HG03064 (cell line): ENCODE data around the gene HDAC6.
"Not testable (repeated sequence)": the region's sequence is repeated elsewhere in the genome, so short reads cannot be mapped to it uniquely, and the experiment has no call there.

Experiments
- ATAC-seq: cut with Tn5 transposase; IDR thresholded peaks from one replicate; pipeline ENCODE4 v1.9.1; 2021; ENCODE audit warnings: low read depth; ENCODE audit not compliant: unreplicated experiment

Gene HDAC6

DNA sequence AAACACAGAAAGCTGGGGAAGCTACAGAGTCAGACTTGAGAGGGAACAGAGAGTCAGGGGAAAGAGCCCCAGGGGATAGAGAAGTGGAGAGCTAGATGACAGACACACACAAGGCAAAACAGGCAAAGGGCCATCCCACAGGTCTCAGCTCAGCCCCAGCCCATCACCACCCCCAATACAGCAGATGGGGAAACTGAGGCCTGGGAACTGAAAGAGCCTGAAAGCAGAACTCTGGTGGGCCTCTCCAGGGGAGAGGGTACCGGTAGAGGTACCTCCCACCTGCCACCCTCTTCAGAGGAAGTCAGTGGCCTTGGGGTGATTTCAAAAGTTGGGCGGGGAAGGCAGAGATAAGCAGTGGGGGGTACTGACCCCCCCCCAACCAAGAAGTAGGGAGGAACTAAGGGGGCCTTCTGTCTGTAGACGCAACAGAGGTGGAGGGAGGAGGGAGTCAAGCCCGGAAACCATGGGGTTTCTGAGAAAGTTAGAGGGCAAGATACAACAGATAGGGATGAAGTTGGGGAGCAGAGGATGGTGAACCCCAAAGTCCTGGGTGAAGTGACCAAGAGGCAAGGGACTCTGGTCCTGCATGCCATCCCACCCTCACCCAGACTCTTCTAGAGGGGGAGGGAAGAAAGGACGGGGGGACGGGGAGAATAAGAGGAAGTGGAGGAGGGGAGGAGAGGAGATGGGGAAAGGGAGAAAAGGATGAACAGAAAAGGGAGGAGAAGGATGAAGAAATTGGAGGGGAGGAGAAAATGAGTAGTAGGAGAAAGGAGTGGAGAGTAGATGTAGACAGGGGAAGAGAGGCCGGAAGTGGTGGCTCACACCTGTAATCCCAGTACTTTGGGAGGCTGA lies 12.3 kb upstream of the HDAC6 start:
- no peak for ATAC-seq

DNA sequence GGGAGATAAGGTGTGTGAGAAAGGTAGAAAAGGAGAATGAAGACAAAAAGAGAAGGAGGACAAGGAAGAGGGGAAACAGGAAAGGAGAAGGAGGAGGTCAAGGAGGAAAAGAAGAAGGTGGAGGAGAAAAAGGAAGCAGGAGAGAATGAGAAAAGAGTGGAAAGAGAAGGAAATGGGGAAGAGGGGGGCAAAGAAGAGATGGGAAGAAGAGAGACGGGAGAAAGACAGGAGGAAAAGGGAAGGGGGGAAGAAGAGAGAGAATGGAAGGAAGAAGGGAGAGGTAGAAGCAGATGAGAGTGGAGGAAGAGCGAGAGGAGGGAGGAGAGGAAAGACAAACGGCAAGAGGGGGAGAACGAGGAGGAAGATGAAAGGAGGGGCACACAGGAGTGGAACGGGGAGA lies 11.4 kb upstream of the HDAC6 start:
- no peak for ATAC-seq

DNA sequence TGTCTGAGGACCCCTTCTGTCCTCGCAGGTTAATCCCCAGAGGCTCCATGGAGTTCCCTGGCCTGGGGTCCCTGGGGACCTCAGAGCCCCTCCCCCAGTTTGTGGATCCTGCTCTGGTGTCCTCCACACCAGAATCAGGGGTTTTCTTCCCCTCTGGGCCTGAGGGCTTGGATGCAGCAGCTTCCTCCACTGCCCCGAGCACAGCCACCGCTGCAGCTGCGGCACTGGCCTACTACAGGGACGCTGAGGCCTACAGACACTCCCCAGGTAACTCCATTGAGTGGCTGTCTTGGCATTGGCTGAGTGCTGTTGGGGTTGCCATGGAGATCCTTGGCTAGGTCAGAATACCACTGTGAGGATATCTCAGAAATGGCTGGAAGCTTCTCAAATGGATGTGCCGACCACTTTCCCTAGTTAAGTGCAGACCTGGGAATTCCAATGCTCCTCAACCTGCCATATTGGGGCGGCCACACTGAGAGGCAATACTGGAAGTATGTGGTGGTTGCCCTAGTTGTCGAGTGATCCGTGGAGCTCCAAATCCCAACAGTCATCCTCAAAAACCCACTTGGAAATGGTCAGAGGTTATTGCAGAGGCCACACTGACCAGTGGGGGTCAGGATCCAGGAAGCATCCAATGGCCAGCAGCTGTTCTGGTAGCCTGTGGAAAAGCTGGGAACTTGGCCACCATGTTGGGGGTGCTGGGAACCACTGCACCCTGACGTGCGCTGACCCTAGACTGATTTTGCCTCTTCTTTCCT lies 10.6 kb upstream of the HDAC6 start:
- ATAC-seq: no peak

DNA sequence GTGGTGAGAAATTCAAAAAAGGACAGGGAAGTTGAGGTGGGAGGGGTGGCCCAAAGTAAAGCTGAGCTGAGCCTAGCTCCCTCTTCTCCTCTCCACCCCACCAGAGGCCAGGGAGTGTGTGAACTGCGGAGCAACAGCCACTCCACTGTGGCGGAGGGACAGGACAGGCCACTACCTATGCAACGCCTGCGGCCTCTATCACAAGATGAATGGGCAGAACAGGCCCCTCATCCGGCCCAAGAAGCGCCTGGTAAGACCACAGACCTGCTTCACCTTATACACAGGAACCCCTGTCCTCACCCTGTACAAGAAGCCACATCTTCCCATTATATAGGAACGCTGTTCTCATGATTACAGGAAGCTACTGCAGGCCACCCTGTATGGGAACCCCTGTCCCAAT lies 9.6 kb upstream of the HDAC6 start:
- ATAC-seq: no peak

DNA sequence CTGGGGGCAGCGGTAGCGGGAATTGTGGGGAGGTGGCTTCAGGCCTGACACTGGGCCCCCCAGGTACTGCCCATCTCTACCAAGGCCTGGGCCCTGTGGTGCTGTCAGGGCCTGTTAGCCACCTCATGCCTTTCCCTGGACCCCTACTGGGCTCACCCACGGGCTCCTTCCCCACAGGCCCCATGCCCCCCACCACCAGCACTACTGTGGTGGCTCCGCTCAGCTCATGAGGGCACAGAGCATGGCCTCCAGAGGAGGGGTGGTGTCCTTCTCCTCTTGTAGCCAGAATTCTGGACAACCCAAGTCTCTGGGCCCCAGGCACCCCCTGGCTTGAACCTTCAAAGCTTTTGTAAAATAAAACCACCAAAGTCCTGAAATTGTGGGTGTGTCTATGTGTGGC lies 7.9 kb upstream of the HDAC6 start:
- no peak for ATAC-seq

DNA sequence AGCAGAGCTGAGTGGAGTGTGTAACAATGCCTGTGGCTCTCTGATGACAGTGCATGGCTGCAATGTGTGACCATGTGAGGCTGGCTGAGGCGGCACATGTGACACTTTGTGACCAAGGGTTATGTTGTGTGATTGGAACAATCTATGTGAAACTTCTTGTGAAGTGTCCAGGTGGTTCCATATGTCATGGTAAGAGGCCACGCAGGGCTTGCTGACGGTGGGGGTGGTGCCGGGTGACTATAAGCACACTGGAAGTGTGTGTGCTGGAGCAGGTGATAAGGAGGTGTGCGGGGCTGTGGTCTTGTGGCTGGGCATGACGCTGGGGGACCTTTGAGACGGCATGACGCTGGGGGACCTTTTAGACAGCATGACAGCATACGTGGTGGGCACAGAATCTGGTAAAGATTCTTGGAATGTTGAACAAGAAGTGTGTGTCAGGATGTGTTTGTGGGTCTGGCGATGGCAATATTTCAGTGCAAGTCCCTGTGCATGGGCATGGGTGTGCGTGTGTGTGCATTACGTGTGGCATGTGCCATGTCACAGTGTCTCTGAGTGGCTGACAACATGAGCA lies 7.4 kb upstream of the HDAC6 start:
- ATAC-seq: no peak

DNA sequence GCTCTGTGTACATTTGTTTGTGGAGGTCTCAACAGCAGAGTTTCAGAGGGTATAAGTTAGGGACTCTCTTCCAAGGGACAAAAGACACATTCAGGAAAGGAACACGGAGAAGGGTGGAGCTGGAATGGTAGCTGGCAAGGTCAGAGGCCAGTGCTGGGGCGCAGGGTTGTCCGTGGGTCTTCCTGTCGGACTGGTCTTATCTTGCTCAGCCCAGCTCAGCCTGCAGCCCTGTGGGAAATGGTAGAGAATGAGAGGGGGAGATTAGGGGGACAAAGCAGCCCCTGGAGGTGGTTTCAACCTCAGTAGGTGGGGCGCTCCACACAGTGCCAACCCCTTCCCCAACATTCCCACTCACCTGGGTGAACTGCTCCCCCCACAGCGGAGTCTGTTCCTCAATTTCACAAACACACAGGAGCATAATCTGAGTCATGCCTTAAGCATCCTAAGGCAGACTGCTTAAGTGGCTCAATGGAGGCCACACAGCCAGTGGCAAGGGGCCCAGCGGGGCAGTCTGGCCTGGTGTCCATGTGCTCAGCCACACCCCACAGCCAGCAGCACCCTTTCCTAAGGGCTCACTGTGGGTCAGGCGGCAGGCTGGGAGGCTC lies 6.9 kb upstream of the HDAC6 start:
- ATAC-seq: no peak

DNA sequence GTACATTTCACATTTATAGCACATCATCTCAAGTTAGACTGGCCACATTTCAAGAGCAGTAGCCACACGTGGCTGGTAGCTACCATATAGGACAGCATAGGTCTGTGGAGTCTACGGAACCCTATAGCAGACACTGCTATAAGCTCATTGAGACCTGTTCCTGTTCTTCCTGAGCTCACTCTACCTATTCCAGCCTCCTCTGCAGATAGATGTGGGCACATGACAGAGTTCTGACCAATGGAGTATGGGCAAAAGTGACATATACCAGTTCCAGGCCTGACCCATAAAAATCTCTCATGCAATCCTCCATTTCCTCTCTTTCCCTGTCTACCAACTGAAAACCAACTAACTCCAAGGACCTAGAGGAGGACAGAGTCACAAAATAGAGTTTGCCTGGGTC lies 3.5 kb upstream of the HDAC6 start:
- no peak for ATAC-seq

DNA sequence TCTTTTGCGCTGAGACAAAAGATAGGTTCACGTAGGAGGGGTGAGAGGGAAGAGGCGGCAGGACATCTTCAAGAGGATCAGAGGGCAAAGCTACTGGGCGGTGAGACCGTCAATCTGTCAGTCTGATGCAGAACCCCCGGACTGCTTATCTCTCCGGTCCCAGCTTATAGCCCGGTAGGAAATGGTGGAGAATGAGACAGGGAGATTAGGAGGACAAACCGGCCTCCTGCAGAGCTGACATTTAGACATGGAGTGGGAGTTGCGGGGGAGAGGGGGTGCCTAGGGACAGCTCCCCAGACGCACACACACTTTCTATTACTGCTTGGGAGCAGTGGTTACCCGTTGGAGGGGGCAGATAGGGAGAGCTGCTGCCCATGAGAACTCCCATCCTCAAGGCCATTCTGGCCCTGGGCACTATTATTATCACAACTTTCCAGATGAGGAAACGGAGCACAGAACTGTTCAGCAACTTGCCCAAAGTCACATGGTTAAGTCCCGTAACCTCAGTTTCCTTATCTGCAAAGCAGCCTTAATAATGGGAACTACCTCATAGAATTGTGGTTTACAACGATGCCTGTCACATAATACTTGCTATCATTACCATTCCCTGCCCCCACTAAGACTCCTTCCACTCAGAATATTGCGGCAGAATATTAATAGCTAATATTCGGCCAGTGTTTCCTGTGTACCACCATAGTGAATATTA lies 1.1 kb upstream of the HDAC6 start:
- ATAC-seq: no peak

DNA sequence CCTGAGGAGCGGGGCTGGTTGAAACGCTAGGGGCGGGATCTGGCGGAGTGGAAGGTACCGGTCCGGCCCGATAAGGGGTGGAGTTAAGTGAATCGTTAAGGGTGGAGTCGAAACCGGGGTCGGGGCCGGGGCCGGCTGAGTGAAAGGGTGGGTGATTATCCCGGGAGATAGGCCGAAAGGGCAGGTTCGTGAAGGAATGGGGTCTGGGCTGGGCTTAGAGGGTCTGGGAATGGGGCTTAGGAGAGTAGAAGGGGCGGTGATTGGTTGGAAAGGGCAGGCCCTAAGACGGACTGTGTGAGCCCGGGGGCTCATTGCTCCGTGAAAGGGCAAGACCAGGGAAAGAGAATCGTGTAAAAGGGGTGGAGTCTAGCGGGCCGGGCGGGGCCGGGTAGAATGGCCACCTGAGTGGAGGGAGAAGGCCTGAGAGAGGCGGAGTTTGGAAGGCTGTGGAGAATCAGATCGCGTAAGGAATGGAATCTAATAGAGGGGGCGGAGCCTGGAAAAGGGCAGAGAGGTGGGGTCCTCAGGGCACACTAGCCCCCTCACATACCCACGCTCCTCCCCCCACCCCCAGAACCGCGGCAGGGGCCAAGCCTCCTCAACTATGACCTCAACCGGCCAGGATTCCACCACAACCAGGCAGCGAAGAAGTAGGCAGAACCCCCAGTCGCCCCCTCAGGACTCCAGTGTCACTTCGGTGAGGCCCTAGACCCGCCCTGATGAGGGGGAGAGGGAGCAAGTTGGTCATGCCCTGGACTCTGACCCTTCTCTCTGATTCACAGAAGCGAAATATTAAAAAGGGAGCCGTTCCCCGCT lies 430 bp downstream of the HDAC6 start:
- peak; percentile 36 for ATAC-seq

DNA sequence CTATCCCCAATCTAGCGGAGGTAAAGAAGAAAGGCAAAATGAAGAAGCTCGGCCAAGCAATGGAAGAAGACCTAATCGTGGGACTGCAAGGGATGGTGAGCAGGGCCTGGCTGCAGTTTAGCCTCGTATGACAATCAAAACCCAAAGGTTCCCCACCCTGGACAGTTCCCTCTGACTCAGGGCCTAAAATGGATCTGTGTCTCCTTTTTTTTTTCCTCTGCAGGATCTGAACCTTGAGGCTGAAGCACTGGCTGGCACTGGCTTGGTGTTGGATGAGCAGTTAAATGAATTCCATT lies 986 bp downstream of the HDAC6 start:
- no peak for ATAC-seq

DNA sequence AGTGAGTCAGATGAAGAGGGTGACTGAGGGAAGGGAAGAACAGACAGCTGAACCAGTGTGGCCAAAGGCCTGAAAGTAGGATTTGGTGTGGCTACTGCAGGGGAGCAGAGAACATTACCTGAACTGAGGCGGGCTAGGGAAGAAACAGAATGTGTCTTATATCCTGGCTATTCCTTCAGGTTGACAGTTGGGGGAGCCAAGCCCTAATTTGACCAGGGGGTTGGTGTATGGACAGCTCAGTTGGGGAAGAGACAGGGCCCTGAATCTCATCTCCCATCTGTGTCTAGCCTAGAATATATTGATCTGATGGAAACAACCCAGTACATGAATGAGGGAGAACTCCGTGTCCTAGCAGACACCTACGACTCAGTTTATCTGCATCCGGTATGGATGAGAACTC lies 4.2 kb downstream of the HDAC6 start:
- no peak for ATAC-seq

DNA sequence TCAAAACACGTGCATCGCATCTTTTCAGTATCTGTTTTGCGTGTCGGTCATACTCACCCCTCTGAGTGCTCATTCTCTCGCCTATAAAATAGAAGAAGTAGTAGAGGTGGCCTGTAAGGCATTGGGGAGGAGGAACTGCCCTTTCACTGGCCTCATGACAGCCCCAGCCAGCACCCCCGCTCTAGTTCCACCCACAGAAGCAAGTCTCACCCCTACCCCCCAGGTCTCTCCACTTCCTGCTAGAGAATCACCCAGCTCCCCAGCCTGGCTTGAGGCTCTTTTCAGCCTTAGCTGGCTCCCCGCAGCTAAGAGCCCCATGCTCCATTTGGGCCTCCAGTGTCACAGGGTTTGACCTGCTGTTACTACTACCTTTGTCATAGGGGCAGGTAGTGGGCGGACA lies 11.8 kb downstream of the HDAC6 start:
- ATAC-seq: no peak

DNA sequence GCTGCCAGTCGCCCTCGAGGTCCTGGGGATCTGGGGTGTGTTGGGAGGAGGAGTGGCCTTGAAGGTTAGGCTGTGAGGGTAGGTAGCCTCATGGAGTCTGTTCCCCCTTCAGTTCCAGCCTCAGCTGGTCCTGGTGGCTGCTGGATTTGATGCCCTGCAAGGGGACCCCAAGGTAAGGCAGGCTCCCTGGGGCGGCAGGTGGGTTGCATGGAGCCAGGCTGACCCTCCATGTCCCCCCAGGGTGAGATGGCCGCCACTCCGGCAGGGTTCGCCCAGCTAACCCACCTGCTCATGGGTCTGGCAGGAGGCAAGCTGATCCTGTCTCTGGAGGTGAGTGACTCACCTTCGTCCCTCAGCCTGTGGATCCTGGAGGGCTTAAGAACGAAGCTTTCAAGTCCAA lies 12.9 kb downstream of the HDAC6 start:
- ATAC-seq: no peak

DNA sequence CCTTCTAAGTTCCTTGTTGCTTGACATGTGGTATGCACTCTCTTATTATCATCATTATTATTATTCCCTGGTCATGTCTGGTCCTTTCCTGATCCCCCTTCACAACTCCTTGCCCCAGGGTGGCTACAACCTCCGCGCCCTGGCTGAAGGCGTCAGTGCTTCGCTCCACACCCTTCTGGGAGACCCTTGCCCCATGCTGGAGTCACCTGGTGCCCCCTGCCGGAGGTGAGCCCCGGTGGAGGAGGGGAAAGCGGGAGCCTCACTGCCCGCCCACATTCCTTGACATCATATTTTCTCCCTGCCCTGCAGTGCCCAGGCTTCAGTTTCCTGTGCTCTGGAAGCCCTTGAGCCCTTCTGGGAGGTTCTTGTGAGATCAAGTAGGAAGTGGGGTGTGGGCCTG lies 13.4 kb downstream of the HDAC6 start:
- no peak for ATAC-seq

DNA sequence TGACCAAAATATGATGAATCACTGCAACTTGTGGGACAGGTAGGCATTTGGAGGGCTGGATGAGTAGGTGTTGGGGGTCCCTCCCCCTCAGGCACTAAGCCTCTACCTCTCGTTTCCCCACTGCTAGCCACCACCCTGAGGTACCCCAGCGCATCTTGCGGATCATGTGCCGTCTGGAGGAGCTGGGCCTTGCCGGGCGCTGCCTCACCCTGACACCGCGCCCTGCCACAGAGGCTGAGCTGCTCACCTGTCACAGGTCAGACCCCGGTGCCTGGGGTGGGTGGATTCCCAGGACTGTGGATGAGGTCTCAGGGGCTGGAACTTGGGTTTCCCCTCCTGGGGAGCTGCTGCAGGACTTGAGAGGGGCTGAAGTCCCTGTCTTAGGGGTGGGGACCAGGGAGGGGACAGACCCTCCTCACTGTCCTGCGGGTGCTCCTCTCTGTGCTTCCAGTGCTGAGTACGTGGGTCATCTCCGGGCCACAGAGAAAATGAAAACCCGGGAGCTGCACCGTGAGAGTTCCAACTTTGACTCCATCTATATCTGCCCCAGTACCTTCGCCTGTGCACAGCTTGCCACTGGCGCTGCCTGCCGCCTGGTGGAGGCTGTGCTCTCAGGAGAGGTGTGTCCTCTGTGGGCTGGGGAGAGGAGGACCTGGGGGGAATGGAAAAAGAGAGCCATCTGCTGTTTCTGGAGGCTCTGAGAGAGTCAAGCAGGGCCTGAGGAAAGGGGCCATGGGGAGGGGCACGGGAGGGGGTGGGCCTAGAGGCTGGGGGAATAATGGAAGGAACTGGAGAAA lies 14.3 kb downstream of the HDAC6 start:
- ATAC-seq: no peak

DNA sequence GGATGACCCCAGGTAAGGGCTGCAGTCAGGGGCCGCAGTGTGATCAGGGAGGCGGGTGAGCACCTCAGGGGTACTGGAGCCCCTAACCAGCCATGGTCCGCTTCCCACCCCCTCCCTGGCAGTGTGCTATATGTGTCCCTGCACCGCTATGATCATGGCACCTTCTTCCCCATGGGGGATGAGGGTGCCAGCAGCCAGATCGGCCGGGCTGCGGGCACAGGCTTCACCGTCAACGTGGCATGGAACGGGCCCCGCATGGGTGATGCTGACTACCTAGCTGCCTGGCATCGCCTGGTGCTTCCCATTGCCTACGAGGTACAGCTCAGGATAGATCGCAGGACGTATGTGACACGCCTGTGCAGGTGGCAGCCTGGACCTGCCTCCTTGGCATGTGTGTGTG lies 16.2 kb downstream of the HDAC6 start:
- ATAC-seq: no peak

DNA sequence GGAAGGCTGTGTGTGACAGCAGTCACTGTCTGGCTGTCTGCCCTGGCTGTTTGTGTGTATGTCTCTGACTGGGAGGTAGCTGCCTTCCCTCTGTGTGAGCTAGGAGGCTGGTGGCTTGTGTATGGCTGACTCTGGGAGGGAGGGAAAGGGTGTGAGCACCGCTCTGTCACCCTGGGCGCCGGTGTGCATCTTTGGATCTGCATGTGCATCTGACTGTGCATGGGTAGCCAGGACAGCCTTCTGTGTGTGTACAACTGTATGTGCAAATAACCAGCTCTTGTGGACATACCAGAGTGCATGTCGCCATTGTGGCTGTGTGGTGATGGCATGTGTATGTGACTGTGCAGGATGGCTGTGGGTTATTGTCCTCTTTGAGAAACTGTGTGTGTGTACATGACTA lies 17.0 kb downstream of the HDAC6 start:
- no peak for ATAC-seq

DNA sequence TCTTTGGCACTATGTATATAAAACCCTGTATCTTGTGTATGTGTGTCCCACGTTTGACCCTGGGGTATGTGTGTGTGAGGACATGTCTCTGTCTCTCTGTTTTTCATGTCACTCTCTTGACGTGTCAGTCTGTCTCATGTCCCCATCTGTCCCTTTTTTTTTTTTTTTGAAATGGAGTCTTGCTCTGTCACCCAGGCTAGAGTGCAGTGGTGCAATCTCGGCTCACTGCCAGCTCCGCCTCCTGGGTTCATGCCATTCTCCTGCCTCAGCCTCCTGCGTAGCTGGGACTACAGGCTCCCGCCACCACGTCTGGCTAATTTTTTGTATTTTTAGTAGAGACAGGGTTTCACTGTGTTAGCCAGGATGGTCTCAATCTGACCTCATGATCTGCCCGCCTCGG lies 17.5 kb downstream of the HDAC6 start:
- ATAC-seq: not testable (repeated sequence)
